Kidney epithelial cell (primary cell): ENCODE data around the gene RBM6. TPM values are rescaled to one million over a fixed set of nuclear protein-coding genes. Genes with fewer than 3 reads are reported as not detected.
"Not testable (repeated sequence)": the region's sequence is repeated elsewhere in the genome, so short reads cannot be mapped to it uniquely, and the experiment has no call there.

ENCODE experiments used
- DNase-seq: peaks from one replicate; pipeline ENCODE4 v3.0.0-alpha.2; 2010; ENCODE audit warnings: low read depth
- H3K27me3 ChIP-seq: 2 replicates; pipeline ENCODE4 v1.6.0; 2011; ENCODE audit warnings: low read length; ENCODE audit not compliant: control insufficient read depth, insufficient read depth
- H3K36me3 ChIP-seq: 2 replicates; pipeline ENCODE4 v1.5.1; 2011; ENCODE audit warnings: low read length; ENCODE audit not compliant: control insufficient read depth, insufficient read depth
- H3K4me3 ChIP-seq: 2 replicates; pipeline ENCODE4 v1.5.1; 2011; ENCODE audit warnings: low read depth, mild to moderate bottlenecking, control low read depth, low read length
- CTCF ChIP-seq: IDR thresholded peaks from 2 replicates; pipeline ENCODE4 v1.5.1; 2011; ENCODE audit warnings: mild to moderate bottlenecking, moderate library complexity, low read length, control low read depth, inconsistent platforms; ENCODE audit not compliant: insufficient read depth, poor library complexity, severe bottlenecking
- total RNA-seq: library from RNA; depleted of rRNA; stranded (reverse); fragments of >200 nt; gene quantifications from 2 replicates; pipeline ENCODE4 v1.2.3, GENCODE V29; 2015

The RBM6 gene
- total RNA-seq, 1 donor from 2014 or later: 41.5 TPM

DNA sequence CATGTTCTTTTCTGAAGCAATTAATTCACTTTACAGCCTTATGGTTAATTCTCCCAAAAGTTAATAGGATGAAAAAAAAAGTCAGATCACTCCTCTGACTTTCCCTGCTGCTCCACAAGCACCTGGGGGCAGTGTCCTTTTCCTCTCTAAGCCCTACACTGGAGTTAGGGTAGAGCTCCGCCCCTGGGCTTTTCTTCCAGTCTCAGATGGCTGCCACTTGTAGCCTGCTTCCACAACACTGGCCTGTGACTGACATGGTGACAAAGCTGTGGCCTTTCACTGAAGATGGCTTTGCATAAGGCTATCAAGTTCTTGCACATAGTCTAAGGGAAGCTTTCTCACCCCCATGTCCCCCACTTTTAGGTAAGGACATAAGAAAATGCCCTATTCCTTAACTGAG lies 9.0 kb upstream of the RBM6 start:
- no peaks in the 10 kb centered on the region for H3K36me3 ChIP-seq
- no peaks in the 10 kb centered on the region for H3K27me3 ChIP-seq
- TF ChIP-seq CTCF: peak; percentile 12
- no peak overlapping the region for H3K4me3 ChIP-seq
- no peak for DNase-seq

- not testable (repeated sequence) for H3K27me3 ChIP-seq, DNase-seq, H3K4me3 ChIP-seq, H3K36me3 ChIP-seq
These were observed 7.7 kb upstream of the RBM6 start for GRCh38 chr3:49932281-49932680.

- TF ChIP-seq CTCF: no peak
- Histone ChIP-seq H3K36me3 (no peaks in the 10 kb centered on the region), H3K4me3 (no peak overlapping the region), H3K27me3 (no peaks in the 10 kb centered on the region)
- no peak for DNase-seq
These were observed 2.9 kb upstream of the RBM6 start for GRCh38 chr3:49937090-49937489.

DNA sequence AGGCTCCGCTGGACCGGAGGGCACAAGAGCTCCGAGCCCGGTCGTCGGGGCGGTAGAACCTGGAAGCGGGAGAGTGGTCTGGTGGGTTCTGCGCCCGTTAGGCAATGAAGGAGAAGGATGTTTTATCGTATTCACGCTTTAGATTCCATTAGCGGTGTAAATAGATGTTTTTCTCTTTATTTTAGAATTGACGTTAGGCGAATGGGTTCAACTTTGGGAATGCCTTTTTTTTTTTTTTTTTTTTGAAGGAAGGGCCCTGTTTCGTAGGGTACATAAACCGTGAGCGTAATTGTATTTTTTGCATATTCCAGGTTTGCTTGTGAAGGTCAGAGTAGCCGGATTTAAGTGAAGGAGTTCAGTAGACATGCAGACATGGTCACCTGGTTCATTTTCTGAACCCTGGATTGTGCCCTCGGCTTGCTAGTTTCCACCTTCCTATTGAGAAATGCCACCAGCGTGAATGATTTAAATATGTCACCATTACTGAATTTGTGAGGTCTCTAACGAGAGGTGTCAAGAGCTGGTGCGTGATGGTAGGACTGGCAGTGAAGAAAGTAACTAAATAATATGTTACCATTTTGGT lies 808 bp downstream of the RBM6 start:
- peak overlapping the region; percentile 81 for H3K4me3 ChIP-seq
- H3K27me3 ChIP-seq: no peaks in the 10 kb centered on the region
- TF ChIP-seq CTCF: no peak
- H3K36me3 ChIP-seq: no peaks in the 10 kb centered on the region
- no peak for DNase-seq

DNA sequence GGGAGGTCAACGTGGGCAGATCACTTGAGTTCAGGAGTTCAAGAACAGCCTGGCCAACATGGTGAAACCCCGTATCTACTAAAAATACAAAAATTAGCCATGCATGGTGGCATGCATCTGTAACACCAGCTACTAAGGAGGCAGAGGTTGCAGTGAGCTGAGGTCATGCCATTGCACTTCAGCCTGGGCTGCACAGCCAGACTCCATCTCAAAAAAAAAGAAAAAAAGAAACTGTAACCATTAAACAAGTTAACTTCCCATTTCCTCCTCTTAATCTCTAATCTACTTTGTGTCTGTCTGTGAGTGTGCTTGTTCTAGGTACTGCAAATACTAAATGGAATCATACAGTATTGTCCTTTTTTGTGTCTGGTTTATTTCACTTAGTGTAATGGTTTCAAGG lies 2.7 kb downstream of the RBM6 start:
- Histone ChIP-seq H3K36me3 (no peaks in the 10 kb centered on the region), H3K4me3 (no peak overlapping the region), H3K27me3 (no peaks in the 10 kb centered on the region)
- TF ChIP-seq CTCF: no peak
- DNase-seq: no peak

DNA sequence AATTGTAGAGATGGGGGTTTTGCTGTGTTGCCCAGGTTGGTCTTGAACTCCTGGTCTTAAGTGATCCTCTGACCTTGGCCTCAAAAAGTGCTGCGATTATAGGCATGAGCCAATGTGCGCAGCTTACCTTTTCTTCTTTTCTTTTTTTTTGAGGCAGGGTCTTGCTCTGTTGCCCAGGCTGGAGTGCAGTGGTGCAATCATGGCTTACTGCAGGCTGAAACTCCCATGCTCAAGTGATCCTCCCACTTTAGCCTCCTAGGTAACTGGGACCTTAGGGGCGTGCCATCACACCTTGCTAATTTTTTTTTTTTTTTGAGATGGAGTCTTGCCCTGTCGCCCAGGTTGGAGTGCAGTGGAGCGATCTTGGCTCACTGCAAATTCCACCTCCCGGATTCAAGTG lies 13.0 kb downstream of the RBM6 start:
- no peaks in the 10 kb centered on the region for H3K27me3 ChIP-seq
- no peak for TF ChIP-seq CTCF
- H3K36me3 ChIP-seq: no peaks in the 10 kb centered on the region
- no peak overlapping the region for H3K4me3 ChIP-seq
- no peak for DNase-seq
